ENCODE measurements around the gene PCED1B. TPM values are rescaled to one million over a fixed set of nuclear protein-coding genes. Genes with fewer than 3 reads are reported as not detected.

The PCED1B gene
- total and polyA plus RNA-seq, 4 donors, result 2.2 to 8.2 (median 3.8) TPM

DNA sequence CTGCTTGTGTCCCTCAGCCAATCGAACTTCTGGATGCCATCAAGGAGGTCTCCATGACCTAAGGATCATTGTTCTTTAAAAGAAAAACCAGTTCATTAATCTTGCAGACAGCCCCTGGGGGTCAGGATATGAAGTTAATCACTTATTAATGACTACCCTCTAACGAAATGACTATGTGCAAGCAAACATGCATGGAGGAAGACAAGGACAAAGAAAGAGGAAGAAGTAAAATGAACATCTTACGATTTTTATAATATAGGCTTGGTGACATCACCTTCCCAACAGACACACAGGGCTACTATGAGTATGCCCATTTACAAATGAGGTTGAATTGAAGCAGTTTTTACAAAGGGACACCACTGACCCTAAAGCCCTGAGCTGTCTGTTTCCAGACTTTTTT lies 111.5 kb downstream of the PCED1B start:
- no peaks in the 10 kb centered on the region for H3K9me3 ChIP-seq (ENCODE audit: control insufficient read depth in 4 of 4, insufficient read depth in 3 of 4, low read length in 3 of 4)
- TF ChIP-seq, protein P1, sequence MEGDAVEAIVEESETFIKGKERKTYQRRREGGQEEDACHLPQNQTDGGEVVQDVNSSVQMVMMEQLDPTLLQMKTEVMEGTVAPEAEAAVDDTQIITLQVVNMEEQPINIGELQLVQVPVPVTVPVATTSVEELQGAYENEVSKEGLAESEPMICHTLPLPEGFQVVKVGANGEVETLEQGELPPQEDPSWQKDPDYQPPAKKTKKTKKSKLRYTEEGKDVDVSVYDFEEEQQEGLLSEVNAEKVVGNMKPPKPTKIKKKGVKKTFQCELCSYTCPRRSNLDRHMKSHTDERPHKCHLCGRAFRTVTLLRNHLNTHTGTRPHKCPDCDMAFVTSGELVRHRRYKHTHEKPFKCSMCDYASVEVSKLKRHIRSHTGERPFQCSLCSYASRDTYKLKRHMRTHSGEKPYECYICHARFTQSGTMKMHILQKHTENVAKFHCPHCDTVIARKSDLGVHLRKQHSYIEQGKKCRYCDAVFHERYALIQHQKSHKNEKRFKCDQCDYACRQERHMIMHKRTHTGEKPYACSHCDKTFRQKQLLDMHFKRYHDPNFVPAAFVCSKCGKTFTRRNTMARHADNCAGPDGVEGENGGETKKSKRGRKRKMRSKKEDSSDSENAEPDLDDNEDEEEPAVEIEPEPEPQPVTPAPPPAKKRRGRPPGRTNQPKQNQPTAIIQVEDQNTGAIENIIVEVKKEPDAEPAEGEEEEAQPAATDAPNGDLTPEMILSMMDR (IDR thresholded peaks at IDR 0.05; ENCODE audit: control extremely low read depth, extremely low read depth), result no peak

GRCh38 chr12:47192051-47192450 lies 112.6 kb downstream of the PCED1B start:
- no peak for ATAC-seq (ENCODE audit: insufficient read depth, low FRiP score)
- WGBS, 2 donors, result 70 to 84% methylated on average over 4 of the region's 4 CpGs

More for the DNA sequence above, 111.5 kb downstream of the PCED1B start:
- DNase-seq (no peak), ATAC-seq (ENCODE audit: insufficient read depth, low FRiP score) (no peak)
- Histone ChIP-seq H3K4me3 (no peak overlapping the region), H3K36me3 (ENCODE audit: control insufficient read depth in 4 of 4, insufficient read depth in 4 of 4, low read length in 4 of 4) (peaks cover 0 to 3% (median 0%) of the 10 kb centered on the region in 4 donors), H3K27ac (ENCODE audit: low read depth in 1 of 2, low read length in 1 of 2) (no peak overlapping the region), H3K9ac (ENCODE audit: insufficient read depth in 1 of 2, low read length in 2 of 2) (no peak overlapping the region), H3K27me3 (ENCODE audit: control insufficient read depth in 3 of 3, insufficient read depth in 3 of 3, low read length in 2 of 3) (no peaks in the 10 kb centered on the region), H3K4me1 (ENCODE audit: control insufficient read depth in 5 of 5, insufficient read depth in 5 of 5, low read length in 5 of 5) (peaks cover 0 to 15% (median 5%) of the 10 kb centered on the region in 5 donors)
- WGBS, 2 donors, result 48 to 51% methylated on average over 3 of the region's 3 CpGs

DNA sequence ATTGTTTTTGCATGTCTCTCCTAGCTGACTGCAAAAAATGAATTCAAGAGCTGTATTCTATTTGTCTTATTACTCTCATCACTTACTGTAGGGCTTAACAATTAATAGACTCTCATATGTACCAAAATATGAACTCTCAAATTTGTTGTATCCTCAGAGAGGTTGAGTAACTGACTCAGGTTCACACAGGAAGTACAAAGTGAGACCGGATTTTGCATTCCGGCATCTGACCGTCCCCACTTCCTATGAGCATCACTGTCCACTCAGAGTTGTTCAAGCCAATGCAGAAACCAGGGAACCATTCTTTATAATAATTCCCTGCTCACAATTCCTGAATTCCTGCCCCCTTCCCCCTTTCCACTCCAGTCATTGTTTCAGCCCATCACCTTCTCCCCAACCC lies 113.6 kb downstream of the PCED1B start:
- no peaks in the 10 kb centered on the region for H3K36me3 ChIP-seq (ENCODE audit: control insufficient read depth in 4 of 4, insufficient read depth in 4 of 4, low read length in 4 of 4)
- no peaks in the 10 kb centered on the region for H3K27me3 ChIP-seq (ENCODE audit: control insufficient read depth in 3 of 3, insufficient read depth in 3 of 3, low read length in 2 of 3)
- TF ChIP-seq, protein P1 (IDR thresholded peaks at IDR 0.05; ENCODE audit: control extremely low read depth, extremely low read depth), result no peak
- DNase-seq, result no peak
- peaks cover 0 to 15% (median 5%) of the 10 kb centered on the region in 5 donors for H3K4me1 ChIP-seq (ENCODE audit: control insufficient read depth in 5 of 5, insufficient read depth in 5 of 5, low read length in 5 of 5)
- WGBS, 2 donors, result 68 to 79% methylated on average over 3 of the region's 3 CpGs
- no peak overlapping the region for H3K9ac ChIP-seq (ENCODE audit: insufficient read depth in 1 of 2, low read length in 2 of 2)
- peak overlapping the region in 1 of 2 donors; percentile 10 for H3K27ac ChIP-seq (ENCODE audit: low read depth in 1 of 2, low read length in 1 of 2)
- H3K9me3 ChIP-seq (ENCODE audit: control insufficient read depth in 4 of 4, insufficient read depth in 3 of 4, low read length in 3 of 4), result no peaks in the 10 kb centered on the region
- ATAC-seq (ENCODE audit: insufficient read depth, low FRiP score), result no peak
- no peak overlapping the region for H3K4me3 ChIP-seq

More at GRCh38 chr12:47192051-47192450, 112.6 kb downstream of the PCED1B start:
- H3K9me3 ChIP-seq (ENCODE audit: control insufficient read depth in 4 of 4, insufficient read depth in 3 of 4, low read length in 3 of 4), result no peaks in the 10 kb centered on the region
- H3K4me3 ChIP-seq, result no peak overlapping the region
- H3K27me3 ChIP-seq (ENCODE audit: control insufficient read depth in 3 of 3, insufficient read depth in 3 of 3, low read length in 2 of 3), result no peaks in the 10 kb centered on the region
- DNase-seq, result no peak
- H3K27ac ChIP-seq (ENCODE audit: low read depth in 1 of 2, low read length in 1 of 2), result no peak overlapping the region
- TF ChIP-seq, protein P1 (IDR thresholded peaks at IDR 0.05; ENCODE audit: control extremely low read depth, extremely low read depth), result no peak
- H3K4me1 ChIP-seq (ENCODE audit: control insufficient read depth in 5 of 5, insufficient read depth in 5 of 5, low read length in 5 of 5), result peaks cover 0 to 15% (median 5%) of the 10 kb centered on the region in 5 donors
- no peak overlapping the region for H3K9ac ChIP-seq (ENCODE audit: insufficient read depth in 1 of 2, low read length in 2 of 2)
- H3K36me3 ChIP-seq (ENCODE audit: control insufficient read depth in 4 of 4, insufficient read depth in 4 of 4, low read length in 4 of 4), result peaks cover 0 to 3% (median 0%) of the 10 kb centered on the region in 4 donors

DNA sequence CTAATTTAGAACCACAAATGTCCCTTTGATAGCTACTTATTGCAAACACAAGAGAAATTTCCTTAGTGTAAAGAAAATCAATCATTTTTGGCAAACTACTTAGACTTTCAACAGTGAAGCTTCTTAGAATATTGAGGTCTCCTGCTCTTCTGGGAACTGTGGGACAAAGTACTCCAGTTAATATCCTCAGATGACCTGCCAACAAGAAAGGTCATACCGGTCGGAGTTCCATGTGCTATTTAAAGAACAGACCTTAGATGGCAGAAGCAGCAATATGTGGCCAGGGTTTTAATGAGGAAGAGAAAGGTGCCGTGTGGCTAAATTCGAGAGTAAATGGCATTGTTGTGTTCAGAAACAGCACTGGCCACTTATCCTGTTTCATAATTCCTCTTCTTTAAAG lies 115.1 kb downstream of the PCED1B start:
- ATAC-seq (ENCODE audit: insufficient read depth, low FRiP score) (no peak), DNase-seq (no peak)
- Histone ChIP-seq H3K4me1 (ENCODE audit: control insufficient read depth in 5 of 5, insufficient read depth in 5 of 5, low read length in 5 of 5) (peaks cover 0 to 11% (median 3%) of the 10 kb centered on the region in 5 donors), H3K9ac (ENCODE audit: insufficient read depth in 1 of 2, low read length in 2 of 2) (no peak overlapping the region), H3K27me3 (ENCODE audit: control insufficient read depth in 3 of 3, insufficient read depth in 3 of 3, low read length in 2 of 3) (no peaks in the 10 kb centered on the region), H3K4me3 (no peak overlapping the region), H3K27ac (ENCODE audit: low read depth in 1 of 2, low read length in 1 of 2) (no peak overlapping the region), H3K36me3 (ENCODE audit: control insufficient read depth in 4 of 4, insufficient read depth in 4 of 4, low read length in 4 of 4) (no peaks in the 10 kb centered on the region), H3K9me3 (ENCODE audit: control insufficient read depth in 4 of 4, insufficient read depth in 3 of 4, low read length in 3 of 4) (no peaks in the 10 kb centered on the region)
- TF ChIP-seq, protein P1 (IDR thresholded peaks at IDR 0.05; ENCODE audit: control extremely low read depth, extremely low read depth), result no peak
- WGBS, 2 donors, result 30 to 31% methylated on average over 4 of the region's 4 CpGs

All from lung (tissue), 12 donors.